ENCODE measurements around the gene MTHFD2L. TPM values are rescaled to one million over a fixed set of nuclear protein-coding genes. Genes with fewer than 3 reads are reported as not detected.

Gene MTHFD2L
- total and polyA plus RNA-seq, 10 of the 15 experiments (the other 5 are each of a cell fraction or from before 2014, with no cell fraction given): 4.8 to 25.4 (median 14.4) TPM

DNA sequence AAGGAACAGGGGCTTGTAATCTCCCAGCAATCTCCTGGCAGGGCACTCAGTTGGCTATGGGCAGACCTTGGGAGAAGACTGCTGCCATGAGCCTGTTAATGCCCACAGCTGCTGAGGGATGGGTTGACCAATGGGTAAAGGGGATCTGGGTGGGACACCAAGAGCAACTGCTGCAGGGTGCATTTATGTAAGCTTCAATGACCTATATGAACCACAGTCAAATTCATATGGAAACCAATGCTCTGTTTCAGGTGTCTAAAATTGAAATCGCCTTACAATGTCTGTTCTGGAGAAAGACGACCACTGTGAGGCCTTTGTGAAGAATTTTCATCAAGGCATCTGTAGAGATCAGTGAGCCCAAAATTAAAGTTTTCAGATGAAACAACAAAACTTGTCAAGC, 156.4 kb downstream of the MTHFD2L start:
- POLR2A ChIA-PET: no interaction called here
- in situ Hi-C loops (cut with MboI) (loop anchor here (5.0 kb wide), 1 partner anchor 122 kb away; no protein-coding TSS in a partner anchor), intact Hi-C loops (cut with micrococcal nuclease; ENCODE audit: unreplicated experiment) (no loop called here)
- no peak overlapping the region for H3K4me3 ChIP-seq
- RAD21 ChIA-PET (ENCODE audit: unreplicated experiment): interaction anchor here (2.0 kb wide), 1 partner anchor 125 kb away, joined by 6 read pairs; no protein-coding TSS in a partner anchor
- CTCF ChIA-PET: interaction anchor here (4.6 to 7.1 kb wide), 2 partner anchors 86 to 125 kb away, joined by 20 to 55 read pairs; no protein-coding TSS in a partner anchor
- H3K4me1 ChIP-seq (ENCODE audit: control insufficient read depth, insufficient read depth, low read length): peaks cover 9% of the 10 kb centered on the region
- no peaks in the 10 kb centered on the region for H4K20me1 ChIP-seq (ENCODE audit: control insufficient read depth, insufficient read depth)
- no TSS peak for BruUV-seq (replicated peaks)
- no peak for DNase-seq (ENCODE audit: low read depth, low spot score)
- no peak for FAIRE-seq
- H3K9me3 ChIP-seq (replicated peaks; ENCODE audit: control insufficient read depth, insufficient read depth, low read length): no peaks in the 10 kb centered on the region
- 16% methylated on average over 2 of the region's 2 CpGs for WGBS (ENCODE audit: insufficient coverage, insufficient replicate concordance, low lambda C conversion rate, missing lambda C conversion rate)
- H3K4me2 ChIP-seq (ENCODE audit: control insufficient read depth, insufficient read depth): no peak overlapping the region; the same call in 1 of the 2 replicates
- no peaks in the 10 kb centered on the region for H3K36me3 ChIP-seq (ENCODE audit: control insufficient read depth in 2 of 2, insufficient read depth in 2 of 2, low read length in 1 of 2)
- no peaks in the 10 kb centered on the region for H3K27me3 ChIP-seq (replicated peaks in 1 of 2; ENCODE audit: control insufficient read depth in 2 of 2, insufficient read depth in 2 of 2, low read length in 1 of 2)
- H3K27ac ChIP-seq (ENCODE audit: control insufficient read depth, insufficient read depth): no peak overlapping the region
- peak; percentile 45 for ATAC-seq
- SMC1A ChIA-PET (ENCODE audit: uncharacterized antibody, unreplicated experiment): interaction anchor here (1.1 to 1.2 kb wide), 2 partner anchors 86 to 126 kb away, joined by 4 to 5 read pairs; no protein-coding TSS in a partner anchor
- 0 out of 2 replicates have a peak, but pooled peaks have one; percentile 9 for TF ChIP-seq RUNX3 (IDR thresholded peaks at IDR 0.05; ENCODE audit: low read length)
- no peak for TF ChIP-seq DPF2 (IDR thresholded peaks at IDR 0.05)
- 0 out of 2 replicates have a peak, but pooled peaks have one; percentile 25 for TF ChIP-seq JUNB (IDR thresholded peaks at IDR 0.05)
- no peak for TF ChIP-seq JUND (IDR thresholded peaks at IDR 0.05; ENCODE audit: low read depth, low read length)
- TF ChIP-seq, protein P1, sequence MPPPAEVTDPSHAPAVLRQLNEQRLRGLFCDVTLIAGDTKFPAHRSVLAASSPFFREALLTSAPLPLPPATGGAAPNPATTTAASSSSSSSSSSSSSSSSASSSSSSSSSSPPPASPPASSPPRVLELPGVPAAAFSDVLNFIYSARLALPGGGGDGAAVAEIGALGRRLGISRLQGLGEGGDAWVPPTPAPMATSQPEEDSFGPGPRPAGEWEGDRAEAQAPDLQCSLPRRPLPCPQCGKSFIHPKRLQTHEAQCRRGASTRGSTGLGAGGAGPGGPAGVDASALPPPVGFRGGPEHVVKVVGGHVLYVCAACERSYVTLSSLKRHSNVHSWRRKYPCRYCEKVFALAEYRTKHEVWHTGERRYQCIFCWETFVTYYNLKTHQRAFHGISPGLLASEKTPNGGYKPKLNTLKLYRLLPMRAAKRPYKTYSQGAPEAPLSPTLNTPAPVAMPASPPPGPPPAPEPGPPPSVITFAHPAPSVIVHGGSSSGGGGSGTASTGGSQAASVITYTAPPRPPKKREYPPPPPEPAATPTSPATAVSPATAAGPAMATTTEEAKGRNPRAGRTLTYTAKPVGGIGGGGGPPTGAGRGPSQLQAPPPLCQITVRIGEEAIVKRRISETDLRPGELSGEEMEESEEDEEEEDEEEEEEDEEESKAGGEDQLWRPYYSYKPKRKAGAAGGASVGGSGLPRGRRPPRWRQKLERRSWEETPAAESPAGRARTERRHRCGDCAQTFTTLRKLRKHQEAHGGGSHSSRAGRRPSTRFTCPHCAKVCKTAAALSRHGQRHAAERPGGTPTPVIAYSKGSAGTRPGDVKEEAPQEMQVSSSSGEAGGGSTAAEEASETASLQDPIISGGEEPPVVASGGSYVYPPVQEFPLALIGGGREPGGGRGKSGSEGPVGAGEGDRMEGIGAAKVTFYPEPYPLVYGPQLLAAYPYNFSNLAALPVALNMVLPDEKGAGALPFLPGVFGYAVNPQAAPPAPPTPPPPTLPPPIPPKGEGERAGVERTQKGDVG (CRISPR knock-in tag; IDR thresholded peaks at IDR 0.05): no peak
- TF ChIP-seq, protein P2, sequence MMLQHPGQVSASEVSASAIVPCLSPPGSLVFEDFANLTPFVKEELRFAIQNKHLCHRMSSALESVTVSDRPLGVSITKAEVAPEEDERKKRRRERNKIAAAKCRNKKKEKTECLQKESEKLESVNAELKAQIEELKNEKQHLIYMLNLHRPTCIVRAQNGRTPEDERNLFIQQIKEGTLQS (IDR thresholded peaks at IDR 0.05; ENCODE audit: borderline replicate concordance, extremely low read depth, low read depth, low read length): no peak
- TF ChIP-seq, protein P3, sequence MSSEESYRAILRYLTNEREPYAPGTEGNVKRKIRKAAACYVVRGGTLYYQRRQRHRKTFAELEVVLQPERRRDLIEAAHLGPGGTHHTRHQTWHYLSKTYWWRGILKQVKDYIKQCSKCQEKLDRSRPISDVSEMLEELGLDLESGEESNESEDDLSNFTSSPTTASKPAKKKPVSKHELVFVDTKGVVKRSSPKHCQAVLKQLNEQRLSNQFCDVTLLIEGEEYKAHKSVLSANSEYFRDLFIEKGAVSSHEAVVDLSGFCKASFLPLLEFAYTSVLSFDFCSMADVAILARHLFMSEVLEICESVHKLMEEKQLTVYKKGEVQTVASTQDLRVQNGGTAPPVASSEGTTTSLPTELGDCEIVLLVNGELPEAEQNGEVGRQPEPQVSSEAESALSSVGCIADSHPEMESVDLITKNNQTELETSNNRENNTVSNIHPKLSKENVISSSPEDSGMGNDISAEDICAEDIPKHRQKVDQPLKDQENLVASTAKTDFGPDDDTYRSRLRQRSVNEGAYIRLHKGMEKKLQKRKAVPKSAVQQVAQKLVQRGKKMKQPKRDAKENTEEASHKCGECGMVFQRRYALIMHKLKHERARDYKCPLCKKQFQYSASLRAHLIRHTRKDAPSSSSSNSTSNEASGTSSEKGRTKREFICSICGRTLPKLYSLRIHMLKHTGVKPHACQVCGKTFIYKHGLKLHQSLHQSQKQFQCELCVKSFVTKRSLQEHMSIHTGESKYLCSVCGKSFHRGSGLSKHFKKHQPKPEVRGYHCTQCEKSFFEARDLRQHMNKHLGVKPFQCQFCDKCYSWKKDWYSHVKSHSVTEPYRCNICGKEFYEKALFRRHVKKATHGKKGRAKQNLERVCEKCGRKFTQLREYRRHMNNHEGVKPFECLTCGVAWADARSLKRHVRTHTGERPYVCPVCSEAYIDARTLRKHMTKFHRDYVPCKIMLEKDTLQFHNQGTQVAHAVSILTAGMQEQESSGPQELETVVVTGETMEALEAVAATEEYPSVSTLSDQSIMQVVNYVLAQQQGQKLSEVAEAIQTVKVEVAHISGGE (CRISPR knock-in tag; IDR thresholded peaks at IDR 0.05): no peak
- H3K79me2 ChIP-seq (ENCODE audit: control insufficient read depth, insufficient read depth, low read length): no peaks in the 10 kb centered on the region
- no peak overlapping the region for H3K9ac ChIP-seq (ENCODE audit: control insufficient read depth, insufficient read depth, low read length)
- H2AFZ ChIP-seq (ENCODE audit: control insufficient read depth, low read depth, low read length): no peak overlapping the region
